CD4-positive, CD25-positive, alpha-beta regulatory T cell (primary cell): Measurements from ENCODE around the gene LRMDA. TPM values are rescaled to one million over a fixed set of nuclear protein-coding genes. Genes with fewer than 3 reads are reported as not detected.

ENCODE experiments used
- ATAC-seq, 2 donors: fragments of 150-1000 bp; cut with Tn5 transposase; one replicate each; pipeline ENCODE4 v1.10.0; 2021; ENCODE audit warnings: low read depth in 2 of 2, moderate number of reproducible peaks in 2 of 2, moderate library complexity in 1 of 2
- DNase-seq, 3 donors: peaks; one replicate each; pipeline versions ENCODE4 v3.0.0 to v3.0.0-alpha.2; 2012 to 2022; ENCODE audit warnings: mixed read lengths in 1 of 3
- H3K27ac ChIP-seq: one replicate; pipeline ENCODE4 v1.7.0; 2013; ENCODE audit warnings: mild to moderate bottlenecking, low read length; ENCODE audit not compliant: insufficient read depth, poor library complexity, severe bottlenecking
- H3K27me3 ChIP-seq: one replicate; pipeline ENCODE4 v1.7.0; 2013; ENCODE audit warnings: low read length; ENCODE audit not compliant: control insufficient read depth, insufficient read depth
- H3K36me3 ChIP-seq: one replicate; pipeline ENCODE4 v1.7.0; 2013; ENCODE audit warnings: mild to moderate bottlenecking, low read length, moderate library complexity; ENCODE audit not compliant: control insufficient read depth, insufficient read depth
- H3K4me1 ChIP-seq: 2 replicates; pipeline ENCODE4 v1.7.0; 2013; ENCODE audit warnings: mild to moderate bottlenecking, low read length; ENCODE audit not compliant: insufficient read depth, control insufficient read depth, poor library complexity, severe bottlenecking
- H3K4me3 ChIP-seq: one replicate; pipeline ENCODE4 v1.7.0; 2013; ENCODE audit warnings: low read depth, mild to moderate bottlenecking, low read length, moderate library complexity
- H3K9me3 ChIP-seq, 2 experiments: 1 replicate in 1 of 2; 2 replicates in 1 of 2; pipeline ENCODE4 v1.7.0; 2013; ENCODE audit warnings: low read length in 2 of 2, mild to moderate bottlenecking in 1 of 2, moderate library complexity in 1 of 2; ENCODE audit not compliant: control insufficient read depth in 2 of 2
- H3K27ac Mint-ChIP-seq, 3 donors: one replicate each; pipeline ENCODE4 v1.8.0; 2020 to 2022; ENCODE audit warnings: mild to moderate bottlenecking in 3 of 3, mixed read lengths in 3 of 3, moderate library complexity in 2 of 3
- H3K27me3 Mint-ChIP-seq: one replicate; pipeline ENCODE4 v1.8.0; 2022; ENCODE audit warnings: mild to moderate bottlenecking, mixed read lengths
- H3K36me3 Mint-ChIP-seq: one replicate; pipeline ENCODE4 v1.8.0; 2020; ENCODE audit warnings: mixed read lengths
- H3K4me1 Mint-ChIP-seq, 4 donors: one replicate each; pipeline ENCODE4 v1.8.0; 2020 to 2022; ENCODE audit warnings: mixed read lengths in 4 of 4, mild to moderate bottlenecking in 1 of 4
- H3K4me3 Mint-ChIP-seq, 4 donors: one replicate each; pipeline ENCODE4 v1.8.0; 2020 to 2022; ENCODE audit warnings: mild to moderate bottlenecking in 4 of 4, mixed read lengths in 4 of 4, moderate library complexity in 3 of 4
- H3K9me3 Mint-ChIP-seq, 7 donors: one replicate each; pipeline ENCODE4 v1.8.0; 2020 to 2022; ENCODE audit warnings: mixed read lengths in 7 of 7, mild to moderate bottlenecking in 3 of 7, moderate library complexity in 2 of 7
- polyA plus RNA-seq, 4 donors: library from polyadenylated mRNA; unstranded; fragments of 300-500 nt; fragmentation: Illumina TruSeq; gene quantifications; one replicate each; pipeline ENCODE4 v1.2.3, GENCODE V29; 2021
- total RNA-seq: library from RNA; stranded (reverse); gene quantifications from one replicate; pipeline ENCODE4 v1.2.3, GENCODE V29; 2022

The LRMDA gene
- total and polyA plus RNA-seq, 5 donors from 2014 or later, result 0.10 TPM; not detected in 4

DNA sequence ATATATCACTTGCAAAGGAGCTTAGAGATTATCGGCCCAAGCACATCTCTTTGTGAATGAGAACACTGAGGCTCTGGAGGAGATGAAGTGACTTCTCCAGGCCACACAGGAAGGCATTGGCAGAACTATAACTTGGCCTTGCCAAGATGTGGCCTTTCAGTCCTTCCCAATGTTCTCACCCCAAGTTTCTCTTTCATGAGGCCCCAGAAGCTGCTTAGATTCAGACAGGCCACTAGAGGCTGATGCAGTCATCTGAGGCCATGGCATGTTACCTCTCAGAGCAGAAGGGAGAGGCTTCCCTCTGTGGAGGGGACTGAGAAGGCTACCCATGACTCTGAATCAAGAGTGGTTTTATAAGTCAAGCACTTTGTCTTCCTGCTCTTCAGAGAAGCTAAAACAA, 1003.7 kb downstream of the LRMDA start:
- DNase-seq (no peak), ATAC-seq (no peak)
- H3K4me3 Mint-ChIP-seq, result no peak overlapping the region
- H3K9me3 Mint-ChIP-seq, result peaks cover 0 to 2% (median 1%) of the 10 kb centered on the region in 7 donors
- Histone ChIP-seq H3K36me3 (no peaks in the 10 kb centered on the region), H3K9me3 (no peaks in the 10 kb centered on the region), H3K4me1 (no peaks in the 10 kb centered on the region), H3K4me3 (no peak overlapping the region), H3K27me3 (no peaks in the 10 kb centered on the region), H3K27ac (no peak overlapping the region)
- no peaks in the 10 kb centered on the region for H3K4me1 Mint-ChIP-seq
- no peaks in the 10 kb centered on the region for H3K27me3 Mint-ChIP-seq
- H3K36me3 Mint-ChIP-seq, result no peaks in the 10 kb centered on the region
- H3K27ac Mint-ChIP-seq, result no peak overlapping the region

DNA sequence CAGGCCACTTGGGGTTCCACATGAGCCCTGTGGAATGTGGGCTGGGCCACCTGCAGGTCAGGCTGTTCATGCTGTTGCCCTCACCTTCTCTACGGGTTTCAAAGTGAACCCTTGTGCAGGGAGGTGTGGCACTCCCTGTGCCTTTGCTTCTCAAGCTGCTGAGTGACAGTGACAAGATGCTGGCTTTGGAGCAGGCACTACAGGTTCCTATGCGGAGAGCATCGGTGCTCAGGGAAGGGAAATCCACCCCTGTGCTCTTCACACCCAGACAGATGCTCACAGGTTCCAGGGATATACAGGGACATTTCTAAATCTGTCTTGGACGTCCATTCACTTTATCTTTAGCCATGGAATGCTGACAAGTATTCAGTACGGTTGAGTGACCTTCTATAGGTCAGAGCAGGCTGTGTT, 1005.0 kb downstream of the LRMDA start:
- Histone ChIP-seq H3K27ac (no peak overlapping the region), H3K4me3 (no peak overlapping the region), H3K27me3 (no peaks in the 10 kb centered on the region), H3K36me3 (no peaks in the 10 kb centered on the region), H3K4me1 (no peaks in the 10 kb centered on the region), H3K9me3 (no peaks in the 10 kb centered on the region)
- Mint-ChIP-seq H3K9me3 (peaks cover 0 to 2% (median 1%) of the 10 kb centered on the region in 7 donors), H3K27me3 (no peaks in the 10 kb centered on the region), H3K27ac (no peak overlapping the region), H3K4me1 (no peaks in the 10 kb centered on the region), H3K4me3 (no peak overlapping the region), H3K36me3 (no peaks in the 10 kb centered on the region)
- no peak for DNase-seq
- no peak for ATAC-seq

DNA sequence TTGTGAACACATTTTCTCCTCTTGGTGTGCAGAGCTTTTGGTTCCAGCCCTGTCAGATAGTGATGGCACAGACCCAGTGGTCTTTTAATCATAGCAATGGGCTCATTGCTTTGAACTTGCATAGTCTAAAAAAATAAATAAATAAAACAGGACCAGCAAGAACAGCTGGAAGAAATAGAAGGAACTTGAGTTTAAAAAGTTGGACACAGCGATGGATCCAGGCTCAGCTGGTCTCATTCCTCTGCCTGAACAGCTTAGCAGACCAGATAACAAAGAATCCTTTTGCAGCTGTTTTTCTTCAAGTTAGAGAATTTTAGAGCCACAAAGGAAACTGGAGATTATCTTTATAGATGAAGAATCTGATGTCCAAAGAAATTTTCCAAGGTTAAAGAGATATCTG, 1005.6 kb downstream of the LRMDA start:
- Mint-ChIP-seq H3K36me3 (no peaks in the 10 kb centered on the region), H3K9me3 (peaks cover 0 to 2% (median 1%) of the 10 kb centered on the region in 7 donors), H3K27me3 (no peaks in the 10 kb centered on the region), H3K4me1 (no peaks in the 10 kb centered on the region), H3K4me3 (no peak overlapping the region), H3K27ac (no peak overlapping the region)
- ATAC-seq (no peak), DNase-seq (no peak)
- Histone ChIP-seq H3K27ac (no peak overlapping the region), H3K4me3 (no peak overlapping the region), H3K27me3 (no peaks in the 10 kb centered on the region), H3K9me3 (no peaks in the 10 kb centered on the region), H3K4me1 (no peaks in the 10 kb centered on the region), H3K36me3 (no peaks in the 10 kb centered on the region)

DNA sequence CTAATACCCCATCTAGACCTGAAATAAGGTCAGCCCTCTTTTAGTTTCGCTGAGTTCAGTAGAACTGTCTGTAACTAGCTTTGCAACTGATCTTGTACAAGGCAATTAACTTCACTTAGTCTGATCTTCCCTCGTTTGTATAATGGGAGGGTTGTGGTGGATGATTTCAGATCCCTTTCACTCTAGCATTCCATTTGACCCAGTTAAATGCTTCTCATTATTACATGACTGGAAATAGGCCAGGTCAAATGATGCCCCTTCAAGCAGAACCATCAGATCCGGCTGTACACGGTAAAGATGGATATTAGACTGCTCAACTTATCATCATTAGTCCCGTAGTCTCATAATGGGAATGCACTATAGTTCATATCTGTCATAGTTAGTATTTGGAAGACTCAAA, 1009.0 kb downstream of the LRMDA start:
- H3K4me1 Mint-ChIP-seq, result no peaks in the 10 kb centered on the region
- no peaks in the 10 kb centered on the region for H3K36me3 Mint-ChIP-seq
- H3K9me3 Mint-ChIP-seq, result peaks cover 0 to 2% (median 0%) of the 10 kb centered on the region in 7 donors
- no peak overlapping the region for H3K4me3 ChIP-seq
- H3K27ac Mint-ChIP-seq, result no peak overlapping the region
- no peak for ATAC-seq
- H3K4me3 Mint-ChIP-seq, result no peak overlapping the region
- H3K27ac ChIP-seq, result no peak overlapping the region
- H3K27me3 Mint-ChIP-seq, result no peaks in the 10 kb centered on the region
- H3K27me3 ChIP-seq, result no peaks in the 10 kb centered on the region
- no peaks in the 10 kb centered on the region for H3K9me3 ChIP-seq
- no peaks in the 10 kb centered on the region for H3K36me3 ChIP-seq
- no peak for DNase-seq
- no peaks in the 10 kb centered on the region for H3K4me1 ChIP-seq

DNA sequence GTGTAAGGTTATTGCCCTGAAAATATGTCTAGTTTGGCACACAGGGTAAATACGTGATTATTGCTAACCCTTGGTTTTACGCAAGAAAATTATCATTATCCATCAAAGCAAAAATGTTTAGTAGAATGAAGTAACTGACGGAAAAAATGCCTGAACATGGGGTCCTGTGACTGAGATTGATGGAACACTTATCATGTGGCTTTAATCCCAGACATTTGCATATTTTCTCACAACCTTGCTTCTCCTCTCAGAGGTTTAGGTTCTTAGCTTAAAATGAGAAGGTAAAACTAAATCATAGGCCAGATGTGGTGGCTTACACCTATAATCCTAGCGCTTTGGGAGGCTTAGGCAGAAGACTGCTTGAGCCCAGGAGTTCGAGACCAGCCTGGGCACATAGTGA, 1010.7 kb downstream of the LRMDA start:
- Mint-ChIP-seq H3K27me3 (no peaks in the 10 kb centered on the region), H3K4me1 (no peaks in the 10 kb centered on the region), H3K9me3 (peaks cover 0 to 1% (median 0%) of the 10 kb centered on the region in 7 donors), H3K36me3 (no peaks in the 10 kb centered on the region), H3K4me3 (no peak overlapping the region), H3K27ac (no peak overlapping the region)
- Histone ChIP-seq H3K4me1 (no peaks in the 10 kb centered on the region), H3K27me3 (no peaks in the 10 kb centered on the region), H3K4me3 (no peak overlapping the region), H3K9me3 (no peaks in the 10 kb centered on the region), H3K27ac (no peak overlapping the region), H3K36me3 (no peaks in the 10 kb centered on the region)
- no peak for DNase-seq
- no peak for ATAC-seq

DNA sequence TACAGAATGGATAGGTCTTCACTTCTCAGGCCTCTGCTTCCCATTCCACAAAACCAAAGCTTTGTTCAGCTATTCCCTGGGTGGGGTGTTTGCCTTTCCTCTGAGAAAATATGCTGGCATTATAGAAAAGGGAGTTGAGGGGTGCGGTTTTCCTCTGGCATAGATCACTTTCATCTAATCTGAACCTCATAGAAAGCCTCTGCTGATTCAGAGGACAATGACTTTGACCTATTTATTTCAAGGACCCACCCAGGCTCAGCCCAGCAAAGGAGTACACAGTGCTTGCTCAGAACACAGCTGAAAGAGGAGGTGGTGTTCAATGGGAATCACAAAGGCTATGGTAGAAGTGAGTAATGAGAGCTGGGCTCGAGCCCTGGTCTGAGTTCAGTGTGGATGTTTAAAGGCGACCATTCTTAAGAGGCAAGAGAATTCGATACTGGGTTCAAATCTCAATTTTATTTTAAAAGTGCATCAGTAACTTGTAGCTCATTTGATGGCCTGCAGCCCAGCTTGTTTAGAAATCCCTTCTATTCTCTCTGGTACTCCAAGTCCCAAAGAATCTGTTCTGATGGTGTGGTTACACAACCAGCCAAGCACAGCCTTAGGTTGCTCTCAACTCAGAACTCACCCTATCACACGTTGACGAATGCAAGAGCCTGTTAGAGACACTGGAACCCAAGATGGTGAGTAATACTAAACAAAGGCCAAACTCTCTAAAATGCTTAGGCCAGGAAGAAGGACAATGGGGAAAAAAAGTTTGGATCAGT, 1012.8 kb downstream of the LRMDA start:
- Histone ChIP-seq H3K4me1 (no peaks in the 10 kb centered on the region), H3K36me3 (no peaks in the 10 kb centered on the region), H3K27me3 (no peaks in the 10 kb centered on the region), H3K9me3 (no peaks in the 10 kb centered on the region), H3K4me3 (no peak overlapping the region), H3K27ac (no peak overlapping the region)
- no peak for ATAC-seq
- Mint-ChIP-seq H3K36me3 (no peaks in the 10 kb centered on the region), H3K27me3 (no peaks in the 10 kb centered on the region), H3K27ac (no peak overlapping the region), H3K4me1 (no peaks in the 10 kb centered on the region), H3K9me3 (peaks cover 0 to 1% (median 0%) of the 10 kb centered on the region in 7 donors), H3K4me3 (no peak overlapping the region)
- DNase-seq, result no peak

DNA sequence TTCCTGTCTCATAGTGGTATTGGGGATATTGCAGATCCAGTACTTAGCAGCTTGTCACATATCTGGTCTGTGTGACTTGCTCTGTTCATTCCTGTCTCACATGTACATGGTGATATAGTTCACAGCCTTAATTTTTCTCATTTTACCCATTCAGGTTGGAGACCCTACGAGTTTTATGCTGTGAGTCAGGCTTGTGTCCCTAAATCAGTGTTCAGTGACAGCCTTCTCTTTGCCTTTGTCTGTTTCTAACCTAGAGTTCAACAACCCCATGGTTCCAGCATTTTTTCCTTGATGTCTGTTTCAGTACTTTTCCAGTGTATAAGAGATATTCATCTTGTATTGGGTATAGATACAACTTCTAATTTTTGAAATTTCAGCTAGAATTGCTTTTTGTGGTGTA, 1016.2 kb downstream of the LRMDA start:
- DNase-seq, result no peak
- H3K36me3 ChIP-seq, result no peaks in the 10 kb centered on the region
- Mint-ChIP-seq H3K27me3 (no peaks in the 10 kb centered on the region), H3K27ac (no peak overlapping the region), H3K9me3 (peaks cover 0 to 4% (median 0%) of the 10 kb centered on the region in 7 donors), H3K4me1 (no peaks in the 10 kb centered on the region), H3K36me3 (no peaks in the 10 kb centered on the region), H3K4me3 (no peak overlapping the region)
- H3K27ac ChIP-seq, result no peak overlapping the region
- no peak for ATAC-seq
- no peaks in the 10 kb centered on the region for H3K9me3 ChIP-seq
- H3K4me3 ChIP-seq, result no peak overlapping the region
- H3K27me3 ChIP-seq, result no peaks in the 10 kb centered on the region
- H3K4me1 ChIP-seq, result no peaks in the 10 kb centered on the region

DNA sequence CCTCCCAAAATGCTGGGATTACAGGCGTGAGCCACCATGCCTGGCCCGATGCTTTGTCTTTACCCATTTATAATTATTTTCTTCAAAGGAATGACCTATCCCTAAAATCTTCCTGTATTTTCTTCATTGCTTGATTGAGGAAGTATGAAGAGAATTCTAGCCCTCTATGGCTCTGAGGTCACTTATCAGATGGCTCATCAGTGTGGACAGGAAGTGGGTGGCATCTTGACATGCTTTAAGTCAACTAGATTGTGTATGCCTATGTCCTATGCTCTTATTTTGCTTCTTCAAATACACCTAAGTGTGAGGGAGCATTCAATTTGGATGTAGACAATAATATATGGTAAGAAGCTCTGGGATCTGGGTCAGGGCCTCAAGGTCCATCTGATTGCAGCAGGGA, 1020.5 kb downstream of the LRMDA start:
- no peak overlapping the region for H3K4me3 ChIP-seq
- no peaks in the 10 kb centered on the region for H3K9me3 ChIP-seq
- Mint-ChIP-seq H3K27ac (no peak overlapping the region), H3K27me3 (no peaks in the 10 kb centered on the region), H3K36me3 (no peaks in the 10 kb centered on the region), H3K9me3 (peaks cover 0 to 6% (median 2%) of the 10 kb centered on the region in 7 donors), H3K4me3 (no peak overlapping the region), H3K4me1 (no peaks in the 10 kb centered on the region)
- no peaks in the 10 kb centered on the region for H3K36me3 ChIP-seq
- no peaks in the 10 kb centered on the region for H3K27me3 ChIP-seq
- no peak for ATAC-seq
- no peaks in the 10 kb centered on the region for H3K4me1 ChIP-seq
- no peak for DNase-seq
- no peak overlapping the region for H3K27ac ChIP-seq
